Gastrocnemius medialis (tissue), 4 donors: Measurements from ENCODE around the gene PTPN11.

Experiments
- CTCF ChIP-seq, 5 experiments: fragments of 450-650 bp in 3 of 5; fragments of 200-600 bp in 2 of 5; sonication (generic) in 2 of 5; IDR thresholded peaks in 4 of 5; conservative IDR thresholded peaks in 1 of 5; 1 replicate in 4 of 5; 2 replicates in 1 of 5; pipeline ENCODE4 v1.5.1; 2016 to 2019; ENCODE audit warnings: antibody characterized with exemption in 5 of 5, mild to moderate bottlenecking in 3 of 5, moderate library complexity in 3 of 5
- POLR2A ChIP-seq, 2 donors: fragments of 450-650 bp; IDR thresholded peaks; one replicate each; pipeline ENCODE4 v1.6.1; 2017; ENCODE audit warnings: antibody characterized with exemption in 2 of 2, mild to moderate bottlenecking in 2 of 2, moderate library complexity in 2 of 2

- TF ChIP-seq CTCF (IDR thresholded peaks at IDR 0.05 in 4 of 5, conservative IDR thresholded peaks at IDR 0.05 in 1 of 5) (no peak), POLR2A (IDR thresholded peaks at IDR 0.05) (no peak)
Measured at GRCh38 chr12:112409906-112410244, 8.9 kb upstream of the PTPN11 start.
